ENCODE measurements around the gene PARP8.

PARP8 gene

DNA sequence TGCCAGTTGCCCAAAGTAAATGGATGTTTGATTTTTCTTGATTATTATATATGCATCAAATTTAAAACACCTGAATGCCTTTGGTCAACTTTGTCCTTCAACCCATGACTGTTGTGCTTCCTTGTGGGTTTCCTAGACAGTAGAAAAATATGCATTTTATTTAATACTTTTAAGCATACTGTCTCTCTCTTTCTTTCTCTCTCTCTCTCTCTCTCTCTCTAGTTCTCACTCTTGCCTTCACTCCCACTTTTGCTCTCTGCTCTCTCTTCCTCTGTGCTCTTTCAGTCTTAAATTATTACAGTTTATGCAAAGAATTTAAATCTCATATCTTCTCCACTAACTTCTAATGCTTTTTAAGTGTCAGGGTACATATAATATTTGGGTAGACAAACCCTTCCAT lies 173.0 kb downstream of the PARP8 start:
- no peak for DNase-seq (ENCODE audit: low read depth)
- H3K4me3 ChIP-seq (ENCODE audit: control insufficient read depth, low read depth, low read length): no peak overlapping the region
- TF ChIP-seq, protein P1, sequence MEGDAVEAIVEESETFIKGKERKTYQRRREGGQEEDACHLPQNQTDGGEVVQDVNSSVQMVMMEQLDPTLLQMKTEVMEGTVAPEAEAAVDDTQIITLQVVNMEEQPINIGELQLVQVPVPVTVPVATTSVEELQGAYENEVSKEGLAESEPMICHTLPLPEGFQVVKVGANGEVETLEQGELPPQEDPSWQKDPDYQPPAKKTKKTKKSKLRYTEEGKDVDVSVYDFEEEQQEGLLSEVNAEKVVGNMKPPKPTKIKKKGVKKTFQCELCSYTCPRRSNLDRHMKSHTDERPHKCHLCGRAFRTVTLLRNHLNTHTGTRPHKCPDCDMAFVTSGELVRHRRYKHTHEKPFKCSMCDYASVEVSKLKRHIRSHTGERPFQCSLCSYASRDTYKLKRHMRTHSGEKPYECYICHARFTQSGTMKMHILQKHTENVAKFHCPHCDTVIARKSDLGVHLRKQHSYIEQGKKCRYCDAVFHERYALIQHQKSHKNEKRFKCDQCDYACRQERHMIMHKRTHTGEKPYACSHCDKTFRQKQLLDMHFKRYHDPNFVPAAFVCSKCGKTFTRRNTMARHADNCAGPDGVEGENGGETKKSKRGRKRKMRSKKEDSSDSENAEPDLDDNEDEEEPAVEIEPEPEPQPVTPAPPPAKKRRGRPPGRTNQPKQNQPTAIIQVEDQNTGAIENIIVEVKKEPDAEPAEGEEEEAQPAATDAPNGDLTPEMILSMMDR (conservative IDR thresholded peaks at IDR 0.05; ENCODE audit: control insufficient read depth, insufficient read depth, low read depth, low read length): no peak

- H3K4me3 ChIP-seq (ENCODE audit: control insufficient read depth, low read depth, low read length): no peak overlapping the region
- DNase-seq (ENCODE audit: low read depth): no peak
- TF ChIP-seq, protein P1 (conservative IDR thresholded peaks at IDR 0.05; ENCODE audit: control insufficient read depth, insufficient read depth, low read depth, low read length): no peak
Observed at GRCh38 chr5:50843091-50843490, 176.7 kb downstream of the PARP8 start.

DNA sequence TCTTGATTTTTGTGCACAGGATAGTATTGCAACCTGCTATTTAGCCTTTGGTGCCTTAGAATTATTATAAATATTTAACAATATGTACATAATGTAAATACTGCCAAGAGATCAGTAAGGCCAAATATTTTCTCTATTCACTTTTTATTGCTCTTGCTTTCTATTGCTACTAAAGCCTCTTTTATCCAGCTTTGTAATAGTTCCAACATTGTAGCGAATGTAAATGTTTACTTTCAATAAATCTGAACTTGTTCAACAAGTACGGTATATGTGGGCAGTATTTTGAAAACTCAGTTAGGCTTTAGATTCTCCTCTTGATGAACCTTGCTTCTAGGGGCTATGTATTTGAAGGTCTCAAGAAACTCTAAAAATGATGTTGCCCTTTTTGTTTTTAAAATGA lies 179.8 kb downstream of the PARP8 start:
- no peak for DNase-seq (ENCODE audit: low read depth)
- no peak overlapping the region for H3K4me3 ChIP-seq (ENCODE audit: control insufficient read depth, low read depth, low read length)
- TF ChIP-seq, protein P1 (conservative IDR thresholded peaks at IDR 0.05; ENCODE audit: control insufficient read depth, insufficient read depth, low read depth, low read length): no peak

DNA sequence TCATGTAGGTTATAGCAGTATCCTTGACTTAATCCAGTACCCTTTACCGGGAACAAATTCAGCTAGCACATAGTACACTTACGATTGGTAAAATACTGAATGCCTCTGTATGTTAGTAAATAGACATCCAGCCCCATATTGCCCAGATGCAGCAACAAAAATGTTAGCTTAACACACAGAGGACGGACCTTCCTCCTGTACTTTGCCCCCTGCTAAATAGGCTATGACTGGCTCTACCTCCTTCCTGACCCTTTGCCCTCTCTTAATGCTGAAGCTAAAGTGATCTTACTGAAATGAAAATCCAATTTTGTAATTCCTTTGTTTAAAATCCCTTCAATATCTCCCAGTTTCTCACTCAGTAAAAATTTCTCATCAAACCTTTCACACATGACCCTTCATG lies 183.1 kb downstream of the PARP8 start:
- no peak for DNase-seq (ENCODE audit: low read depth)
- TF ChIP-seq, protein P1 (conservative IDR thresholded peaks at IDR 0.05; ENCODE audit: control insufficient read depth, insufficient read depth, low read depth, low read length): no peak
- no peak overlapping the region for H3K4me3 ChIP-seq (ENCODE audit: control insufficient read depth, low read depth, low read length)

DNA sequence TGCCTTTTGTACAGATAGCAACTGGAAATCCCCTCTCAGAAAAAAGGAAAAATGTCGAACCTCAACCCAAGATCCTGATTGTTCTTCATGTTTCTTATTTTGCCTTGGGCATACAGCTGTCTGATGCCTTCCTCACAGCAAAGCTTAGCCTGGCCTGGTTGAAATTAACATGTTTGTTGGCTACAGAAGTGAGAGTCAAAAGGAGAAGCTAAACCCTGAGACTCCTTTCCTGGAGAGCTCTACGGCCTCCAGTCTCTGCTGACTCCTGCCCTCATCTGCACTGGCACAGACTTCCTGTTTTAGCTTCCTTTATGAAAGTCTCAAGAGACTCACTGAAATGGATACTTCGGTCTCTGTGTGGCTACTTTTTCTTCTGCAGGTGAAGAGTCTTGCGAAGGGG lies 186.7 kb downstream of the PARP8 start:
- H3K4me3 ChIP-seq (ENCODE audit: control insufficient read depth, low read depth, low read length): no peak overlapping the region
- DNase-seq (ENCODE audit: low read depth): no peak
- TF ChIP-seq, protein P1 (conservative IDR thresholded peaks at IDR 0.05; ENCODE audit: control insufficient read depth, insufficient read depth, low read depth, low read length): no peak

DNA sequence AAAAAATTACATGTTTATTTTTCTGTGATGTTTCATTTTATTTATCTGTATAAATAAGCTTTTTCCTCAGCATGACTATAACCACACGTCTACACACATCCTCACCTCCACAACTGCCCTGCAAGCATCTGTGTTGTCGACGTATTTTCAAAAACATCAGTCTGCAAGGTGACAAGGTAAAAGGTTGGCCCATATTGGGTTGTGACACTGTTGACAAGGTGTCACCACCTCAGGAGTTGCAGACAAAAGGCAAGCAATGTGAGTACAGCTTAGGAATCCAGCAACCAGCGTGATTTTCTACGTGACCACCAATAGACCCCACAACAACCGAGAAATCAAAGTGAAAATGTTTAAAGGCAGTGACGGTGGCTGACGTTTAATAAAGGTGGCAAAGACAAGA lies 187.6 kb downstream of the PARP8 start:
- DNase-seq (ENCODE audit: low read depth): no peak
- H3K4me3 ChIP-seq (ENCODE audit: control insufficient read depth, low read depth, low read length): no peak overlapping the region
- TF ChIP-seq, protein P1 (conservative IDR thresholded peaks at IDR 0.05; ENCODE audit: control insufficient read depth, insufficient read depth, low read depth, low read length): no peak

GRCh38 chr5:50855001-50855400 lies 188.6 kb downstream of the PARP8 start:
- TF ChIP-seq, protein P1 (conservative IDR thresholded peaks at IDR 0.05; ENCODE audit: control insufficient read depth, insufficient read depth, low read depth, low read length): no peak
- DNase-seq (ENCODE audit: low read depth): no peak

More at GRCh38 chr5:50855001-50855400, 188.6 kb downstream of the PARP8 start:
- H3K4me3 ChIP-seq (ENCODE audit: control insufficient read depth, low read depth, low read length): no peak overlapping the region
